Measurements from ENCODE around the gene AGBL1.

The AGBL1 gene

DNA sequence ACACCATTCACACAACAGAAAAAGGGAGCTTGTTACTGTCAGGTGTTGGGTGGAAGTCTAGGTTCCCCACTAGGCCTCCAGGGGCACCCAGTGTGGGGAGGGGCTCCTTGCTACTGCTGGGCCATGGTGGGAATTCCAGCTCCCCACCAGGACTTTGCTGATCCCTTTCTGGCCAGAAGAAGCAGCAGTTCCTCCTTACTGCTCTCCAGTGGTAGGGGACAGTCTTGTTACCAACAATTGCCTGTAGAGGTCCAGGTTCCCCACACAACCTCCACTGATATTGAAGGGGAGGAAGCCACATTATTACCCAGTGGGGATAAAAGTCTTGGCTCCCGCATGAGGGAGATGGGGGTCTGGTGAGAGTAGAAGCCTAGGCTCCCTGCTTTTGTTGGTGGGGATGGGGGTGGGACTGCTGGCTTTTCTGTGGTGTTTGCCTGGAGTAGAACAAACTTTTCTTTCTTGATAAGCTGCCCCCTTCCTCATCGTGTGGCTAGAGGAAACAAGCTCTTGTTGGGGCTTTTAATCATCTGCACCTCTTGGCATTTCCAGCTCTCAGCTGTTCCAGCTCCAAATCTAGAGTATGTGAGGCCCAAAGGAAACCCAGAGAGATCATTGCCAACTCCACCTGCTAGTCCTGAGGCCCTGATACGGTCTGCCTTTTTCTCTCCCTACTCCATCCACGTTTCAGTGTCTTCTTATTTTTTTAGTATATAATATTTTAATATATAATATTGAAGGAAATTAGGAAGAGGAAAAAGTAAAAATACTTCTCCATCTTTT is 824.2 kb downstream of the AGBL1 start:
- DNase-seq: no peak

- DNase-seq: no peak
These were observed 826.1 kb downstream of the AGBL1 start for GRCh38 chr15:86905625-86906256.

- no peak for DNase-seq
These were observed 826.7 kb downstream of the AGBL1 start for GRCh38 chr15:86906376-86906775.

- no peak for DNase-seq
These were observed 831.4 kb downstream of the AGBL1 start for GRCh38 chr15:86911022-86911421.

DNA sequence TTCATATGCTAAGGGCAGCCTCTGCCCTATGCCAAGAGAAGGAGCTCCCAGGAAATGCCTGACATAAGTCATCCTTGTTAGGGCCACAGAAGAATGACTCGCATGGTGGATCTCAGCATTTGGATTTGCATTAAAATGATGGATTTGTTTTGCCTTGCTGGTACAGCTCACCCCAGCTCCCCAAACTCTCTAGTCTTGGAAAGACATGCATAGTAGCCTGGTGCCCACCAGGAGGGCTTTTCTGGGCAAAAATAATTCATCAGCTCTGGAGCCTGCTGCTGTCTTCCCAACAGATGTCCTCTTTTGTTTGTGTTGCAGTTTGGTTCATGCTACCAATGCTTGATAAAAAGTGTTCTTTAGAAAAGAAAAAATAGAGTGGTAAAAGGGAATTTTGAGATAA is 833.0 kb downstream of the AGBL1 start:
- DNase-seq: no peak

GRCh38 chr15:86915811-86916331 is 836.2 kb downstream of the AGBL1 start:
- no peak for DNase-seq

- no peak for DNase-seq
These were observed 837.1 kb downstream of the AGBL1 start for GRCh38 chr15:86916671-86917360.

- no peak for DNase-seq
These were observed 837.6 kb downstream of the AGBL1 start for GRCh38 chr15:86917361-86917671.

DNA sequence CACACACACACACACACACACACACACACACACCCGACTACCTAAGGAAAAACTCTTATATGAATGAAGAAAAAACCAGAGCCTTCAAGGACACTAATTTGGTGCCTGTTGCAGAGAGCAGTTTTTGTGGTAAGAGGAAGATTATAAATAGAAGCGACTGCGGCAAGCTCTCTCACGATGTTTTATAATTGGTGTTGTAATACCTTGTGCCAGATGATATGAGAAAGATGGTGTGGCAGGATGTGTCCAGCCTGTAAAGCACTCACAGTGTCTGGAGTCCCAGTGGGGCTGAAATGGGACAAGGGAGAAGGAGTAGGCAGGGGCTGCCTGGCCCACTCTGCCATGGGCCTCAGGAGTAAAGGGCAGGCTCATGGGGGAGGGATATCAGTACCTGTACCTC is 839.9 kb downstream of the AGBL1 start:
- DNase-seq: no peak

DNA sequence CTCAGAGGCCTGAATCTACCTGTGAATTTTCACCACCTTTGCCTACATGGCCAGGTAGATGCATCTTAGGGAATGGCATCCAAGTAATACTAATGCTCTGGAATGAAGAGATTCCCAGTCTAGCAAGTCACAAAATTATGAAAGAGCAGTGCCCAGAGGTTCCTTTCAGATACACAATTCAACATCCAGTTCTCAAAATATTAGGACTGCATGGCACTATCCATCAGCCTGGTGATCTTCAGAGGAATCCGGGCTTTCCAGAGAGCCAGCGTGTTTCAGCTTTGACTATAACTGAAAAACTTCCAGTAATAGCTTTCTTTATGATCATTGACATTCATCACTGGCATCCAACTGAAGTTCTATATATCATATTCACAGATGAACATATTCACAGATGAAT is 849.8 kb downstream of the AGBL1 start:
- DNase-seq: no peak

GRCh38 chr15:86932456-86932855 is 852.8 kb downstream of the AGBL1 start:
- no peak for DNase-seq

GRCh38 chr15:86935841-86936240 is 856.2 kb downstream of the AGBL1 start:
- DNase-seq: no peak

DNA sequence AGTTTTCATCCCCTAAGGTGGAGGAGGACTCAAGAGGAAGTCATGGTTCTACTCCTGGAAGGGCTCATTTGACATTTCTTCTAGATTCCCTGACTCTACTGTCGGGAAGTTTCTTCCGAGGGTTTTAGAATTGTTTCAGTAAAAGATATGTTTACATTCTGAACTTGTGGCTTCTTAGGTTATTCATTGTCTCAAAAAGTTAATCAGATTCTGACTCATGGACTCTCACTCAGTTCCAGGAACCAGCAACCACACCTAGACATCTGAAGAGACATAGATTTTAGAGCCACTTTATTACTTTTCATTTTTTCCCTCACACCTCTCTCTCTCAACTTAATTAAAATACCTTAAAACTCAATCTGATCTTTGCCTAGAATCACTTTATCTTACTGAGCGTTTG is 862.6 kb downstream of the AGBL1 start:
- DNase-seq: no peak

- DNase-seq: no peak
These were observed 869.0 kb downstream of the AGBL1 start for GRCh38 chr15:86948719-86949118.

DNA sequence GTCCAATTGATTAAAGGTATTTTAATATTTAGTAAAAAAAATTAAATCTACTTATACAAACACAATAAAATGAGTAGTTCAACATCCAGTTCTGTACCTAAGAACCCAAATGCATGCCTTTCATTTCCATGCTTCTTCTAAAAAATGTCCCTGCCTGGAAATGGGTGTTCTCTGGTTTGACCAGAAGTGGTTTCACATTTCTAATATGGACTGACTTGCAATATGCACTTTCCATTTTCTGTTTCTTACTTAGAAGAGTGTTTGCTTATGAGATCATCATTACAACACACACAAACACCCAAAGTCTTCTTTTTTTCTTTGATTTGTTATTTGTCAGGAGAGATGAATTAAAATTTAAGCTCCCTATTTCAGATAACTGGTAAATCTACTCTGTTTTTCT is 879.6 kb downstream of the AGBL1 start:
- DNase-seq: no peak

DNA sequence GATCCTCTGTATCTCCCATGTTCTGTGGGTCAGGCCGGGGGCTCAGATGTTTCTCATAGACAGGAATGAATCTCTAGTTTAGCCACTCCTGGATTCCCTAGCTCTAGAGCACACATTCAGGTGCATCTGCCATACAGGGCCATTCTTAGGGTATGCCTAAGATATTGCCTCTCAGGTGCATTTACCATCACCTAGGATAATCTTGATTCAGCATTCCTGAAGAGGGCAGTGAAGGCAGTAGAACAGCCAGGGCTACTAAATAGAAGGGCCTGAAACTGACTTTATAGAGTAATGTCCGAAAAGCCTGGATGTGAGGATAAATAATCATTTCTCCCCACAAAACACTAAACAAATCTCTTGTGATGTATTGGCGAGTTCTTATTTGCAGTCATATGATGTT is 882.0 kb downstream of the AGBL1 start:
- no peak for DNase-seq

DNA sequence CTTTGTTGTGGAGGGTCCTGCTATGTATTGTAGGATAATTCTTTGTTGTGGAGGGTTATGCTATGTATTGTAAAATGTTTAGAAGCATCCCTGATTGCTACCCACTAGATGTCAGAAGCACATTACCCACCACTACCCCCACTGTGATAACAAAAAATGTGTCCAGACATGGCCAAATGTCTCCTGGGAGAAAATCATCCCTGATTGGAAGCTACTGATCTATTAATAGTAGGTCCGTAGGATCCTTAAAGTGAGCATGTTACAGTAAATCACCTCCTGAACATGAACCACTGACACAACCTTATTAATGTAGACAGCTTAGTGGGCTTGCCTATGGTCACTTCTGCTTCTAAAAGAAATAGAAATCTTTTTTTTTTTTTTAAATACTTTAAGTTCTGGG is 884.6 kb downstream of the AGBL1 start:
- no peak for DNase-seq

DNA sequence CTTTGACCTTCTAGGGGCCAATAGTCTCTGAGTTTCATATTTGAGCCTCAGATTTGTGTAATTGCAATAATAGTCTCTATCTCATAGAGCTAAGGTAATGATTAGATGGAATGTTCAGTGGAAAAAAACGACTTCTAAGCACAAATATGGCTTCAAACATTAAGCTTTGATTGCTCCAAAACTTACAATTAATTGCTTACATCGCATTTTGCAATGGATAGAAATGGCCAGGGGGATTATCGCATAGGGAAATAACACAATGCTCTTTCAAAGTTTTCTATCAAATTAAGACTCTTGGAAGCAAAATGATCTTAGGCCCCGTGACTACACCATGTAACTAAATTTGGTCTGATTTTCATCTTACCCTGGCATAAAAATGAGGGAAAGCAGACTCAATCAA is 888.6 kb downstream of the AGBL1 start:
- no peak for DNase-seq

GRCh38 chr15:86969364-86969763 is 889.7 kb downstream of the AGBL1 start:
- DNase-seq: no peak

- no peak for DNase-seq
These were observed 893.7 kb downstream of the AGBL1 start for GRCh38 chr15:86973284-86973844.

DNA sequence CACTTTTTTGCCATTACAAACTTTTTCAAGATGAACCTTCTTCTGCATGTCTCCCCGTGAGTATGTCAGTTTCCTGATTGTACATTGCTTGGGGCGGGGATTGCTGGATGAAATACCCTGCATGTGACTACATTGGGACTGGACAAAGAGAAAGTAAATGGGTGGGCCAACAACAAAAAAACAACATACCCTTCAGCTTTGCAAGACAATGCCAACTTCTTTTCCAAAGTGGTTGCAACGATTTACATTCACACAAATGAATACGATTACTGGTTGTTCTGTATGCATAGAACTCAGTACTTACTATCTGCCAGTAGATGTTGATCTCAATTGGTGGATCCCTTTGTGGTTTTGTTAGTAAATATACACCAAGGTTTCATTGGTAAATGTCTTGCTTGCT is 908.4 kb downstream of the AGBL1 start:
- no peak for DNase-seq

- no peak for DNase-seq
These were observed 942.1 kb downstream of the AGBL1 start for GRCh38 chr15:87021751-87022150.

- DNase-seq: no peak
These were observed 952.0 kb downstream of the AGBL1 start for GRCh38 chr15:87031540-87032230.

Measured in bone marrow (tissue), 2 donors.